ENCODE measurements around the gene NBEA.
A peak's percentile ranks its signal among the peaks of the same experiment; 100 is the strongest.

Gene NBEA

DNA sequence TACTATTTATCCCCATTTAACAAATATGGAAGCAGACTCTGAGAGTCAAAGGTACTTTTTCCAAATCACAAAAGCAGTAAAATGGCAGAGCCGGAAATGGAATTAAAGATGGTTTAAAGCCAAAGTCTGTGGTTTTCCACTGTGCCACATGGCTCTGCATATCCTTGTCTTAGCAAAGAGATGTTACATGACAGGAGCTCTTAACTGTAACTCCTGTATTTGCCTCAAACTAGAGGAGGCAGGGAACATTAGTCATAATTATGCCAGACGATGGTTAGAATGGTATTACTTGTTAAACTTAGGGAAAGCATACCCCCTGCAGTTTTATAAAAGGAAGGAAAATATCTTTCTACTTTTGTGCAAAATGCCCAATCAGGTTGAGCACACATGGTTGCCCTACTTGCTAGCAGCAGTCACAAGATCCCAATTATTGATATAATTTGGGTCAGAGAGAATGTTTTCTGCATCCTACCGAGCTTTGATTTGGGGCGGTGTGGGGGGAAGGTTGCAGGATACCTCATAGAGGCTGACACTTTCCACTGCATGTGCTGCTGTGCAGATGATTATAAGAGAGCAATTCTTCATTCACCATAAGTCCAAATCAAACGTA lies 576.4 kb downstream of the NBEA start:
- DNase-seq, result no peak

DNA sequence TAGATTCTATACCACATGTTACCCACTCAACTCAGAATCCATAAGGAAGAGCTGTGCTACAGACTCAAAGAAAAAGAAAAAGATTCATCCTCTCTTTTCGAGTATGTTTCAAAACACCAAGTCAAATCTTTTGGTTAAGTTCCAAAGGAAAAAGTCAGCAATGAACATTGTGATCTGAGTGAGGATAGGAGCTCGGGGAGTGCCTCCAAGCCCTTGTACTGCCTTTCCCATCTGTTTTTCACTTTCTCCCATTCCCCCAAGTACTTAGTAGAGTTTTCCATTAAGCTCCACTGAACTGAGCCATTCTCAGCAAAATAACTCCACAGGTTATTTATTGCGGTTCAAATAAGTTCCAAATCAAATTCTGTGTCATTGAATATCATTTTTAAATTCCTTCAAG lies 582.1 kb downstream of the NBEA start:
- no peak for DNase-seq

DNA sequence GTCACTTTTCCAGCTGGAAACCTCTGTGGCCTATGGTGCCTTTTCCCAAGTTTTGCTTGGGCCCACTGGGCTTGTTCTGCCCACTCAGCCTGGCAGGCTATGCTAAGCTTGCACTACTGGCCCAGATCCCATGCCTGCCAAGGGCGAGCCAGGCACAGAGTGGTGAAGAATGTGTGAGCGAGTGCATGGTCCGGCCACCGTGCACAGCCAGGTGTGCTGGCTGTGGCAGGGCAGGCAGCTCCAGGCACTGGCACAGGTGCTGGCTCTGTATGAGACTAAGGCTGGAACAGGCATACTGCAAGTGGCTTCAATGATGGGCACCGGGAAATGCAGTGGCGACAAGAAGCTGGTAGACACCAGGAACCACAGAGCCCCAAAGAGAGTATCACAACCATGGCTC lies 584.5 kb downstream of the NBEA start:
- no peak for DNase-seq

DNA sequence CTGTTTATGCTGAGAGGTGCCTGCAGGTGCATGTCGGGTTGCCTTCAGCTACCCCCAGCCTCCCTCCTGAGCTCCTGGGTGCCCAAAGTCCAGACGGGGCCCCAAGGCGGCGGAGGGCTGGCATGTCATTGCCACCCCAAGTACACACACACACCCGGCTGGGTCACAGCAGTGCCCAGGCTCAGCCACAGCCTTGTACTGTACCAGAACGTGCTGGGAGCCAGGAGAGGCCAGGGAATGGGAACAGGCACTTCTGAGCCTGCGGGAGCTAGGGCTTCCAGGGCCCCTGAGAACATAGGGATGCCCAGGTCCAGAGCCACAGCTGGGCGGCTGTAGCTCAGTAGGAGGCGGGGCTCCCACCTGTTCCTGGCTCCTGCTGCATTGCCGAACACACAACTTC lies 585.4 kb downstream of the NBEA start:
- no peak for DNase-seq

DNA sequence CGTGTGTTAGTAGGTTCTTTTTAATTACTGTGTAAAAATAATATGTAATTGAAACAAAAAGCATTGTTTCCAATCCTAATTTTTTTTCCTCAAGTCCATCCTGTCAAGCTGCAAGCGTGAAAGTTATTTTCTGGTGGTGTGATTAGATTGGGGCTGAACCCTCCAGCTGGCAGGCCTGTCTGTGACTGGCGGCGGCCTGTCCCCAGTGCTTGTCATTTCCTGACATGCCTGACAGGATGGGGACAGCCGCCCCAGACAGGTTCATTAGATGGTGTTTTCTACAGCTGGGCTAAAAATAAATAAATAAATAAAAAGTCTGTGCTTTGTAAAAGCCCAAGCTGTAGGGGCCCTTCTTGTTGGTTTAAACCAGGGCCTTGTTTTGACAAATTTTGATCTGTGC lies 588.1 kb downstream of the NBEA start:
- no peak for DNase-seq

DNA sequence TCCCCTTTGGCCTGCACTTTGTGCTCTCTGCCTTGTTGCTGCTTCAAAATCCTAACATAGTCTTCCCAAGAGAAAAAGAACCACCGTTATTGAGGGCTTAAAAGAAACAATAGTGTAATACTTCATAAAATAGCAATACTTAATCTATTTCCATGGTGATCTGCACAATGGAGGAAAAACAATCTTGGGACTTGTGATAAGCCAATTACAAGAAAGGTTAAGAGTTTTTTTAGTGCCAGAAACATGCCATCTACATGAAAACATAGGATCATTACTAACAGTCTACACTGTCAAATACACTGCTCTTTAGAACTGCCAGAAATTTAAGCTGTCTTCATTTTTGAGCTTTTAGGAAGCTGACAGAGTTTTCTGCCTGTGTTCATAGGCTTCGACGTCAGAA lies 588.5 kb downstream of the NBEA start:
- no peak for DNase-seq

DNA sequence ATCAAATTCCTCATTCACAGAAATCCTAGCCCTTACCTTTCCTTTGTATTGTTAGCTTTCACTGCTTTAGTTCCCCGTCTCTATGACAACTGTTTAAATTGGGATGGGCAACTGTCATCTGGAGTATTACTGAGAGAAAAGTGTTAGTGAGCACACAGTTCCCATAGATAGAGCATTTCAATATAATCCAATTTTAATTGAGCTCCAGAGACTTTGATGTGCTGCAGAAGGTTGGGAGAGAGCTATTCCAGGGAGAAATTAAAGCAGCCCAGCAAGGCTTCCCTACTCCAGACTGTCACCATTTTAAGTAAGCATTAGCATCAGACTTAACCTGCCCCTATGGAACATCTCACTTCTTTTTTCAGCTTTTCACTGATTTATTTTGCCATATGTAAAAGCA lies 589.5 kb downstream of the NBEA start:
- DNase-seq, result peak; percentile 61

DNA sequence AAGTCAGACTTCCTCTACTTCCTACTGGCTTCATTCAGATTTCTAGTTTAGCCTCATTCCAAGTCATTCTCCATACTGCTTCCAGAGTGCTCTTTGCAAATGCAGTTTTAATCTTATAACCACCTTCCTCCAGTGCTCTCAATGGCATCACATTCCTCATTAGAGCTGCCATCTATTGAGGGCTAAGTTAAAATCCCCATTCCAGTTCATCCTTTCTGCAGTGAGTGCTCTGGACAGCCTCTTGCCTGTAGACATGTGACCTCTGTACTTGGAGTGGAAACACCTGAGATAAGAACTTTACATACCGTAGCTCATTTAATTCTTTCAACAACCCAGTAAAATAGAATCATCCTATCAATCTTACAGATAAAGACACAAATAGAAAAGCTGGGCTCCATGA lies 592.3 kb downstream of the NBEA start:
- DNase-seq, result no peak

DNA sequence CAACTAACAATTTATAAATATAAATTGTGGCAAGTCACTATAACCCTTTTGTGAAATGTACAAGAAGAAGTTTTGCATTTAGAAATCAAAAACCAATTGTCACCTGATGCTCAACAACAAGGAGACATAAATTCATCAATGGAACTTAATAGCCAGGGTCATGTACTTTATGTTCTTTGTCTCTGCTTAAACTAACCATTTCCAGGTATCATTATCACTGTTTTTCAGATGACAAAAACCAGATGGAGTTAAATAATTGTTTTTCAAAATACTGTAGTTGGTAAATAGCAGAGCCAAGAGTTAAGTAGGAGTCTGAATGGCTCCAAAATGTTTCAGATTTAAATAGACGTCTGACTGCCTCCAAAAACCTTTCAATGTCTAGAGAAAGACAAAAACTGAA lies 606.7 kb downstream of the NBEA start:
- DNase-seq, result no peak

DNA sequence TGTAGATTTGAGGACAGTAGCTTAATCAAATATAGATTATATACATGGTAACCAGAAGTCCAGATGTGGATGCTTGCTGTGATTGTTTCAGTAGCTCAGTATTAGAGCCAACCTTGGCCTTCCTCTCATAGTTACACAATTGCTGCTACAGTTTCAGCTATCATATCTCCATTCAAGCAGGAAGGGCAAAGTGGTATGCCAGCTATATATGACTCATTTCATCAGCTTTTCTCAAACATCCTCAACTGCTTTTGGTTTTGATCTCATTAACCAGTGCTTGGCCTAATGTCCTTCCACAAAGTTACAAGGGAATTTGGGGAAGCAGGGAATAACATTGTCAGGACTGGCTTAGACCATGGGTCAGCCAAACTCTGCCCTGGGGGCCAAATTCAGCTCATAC lies 607.4 kb downstream of the NBEA start:
- DNase-seq, result no peak

DNA sequence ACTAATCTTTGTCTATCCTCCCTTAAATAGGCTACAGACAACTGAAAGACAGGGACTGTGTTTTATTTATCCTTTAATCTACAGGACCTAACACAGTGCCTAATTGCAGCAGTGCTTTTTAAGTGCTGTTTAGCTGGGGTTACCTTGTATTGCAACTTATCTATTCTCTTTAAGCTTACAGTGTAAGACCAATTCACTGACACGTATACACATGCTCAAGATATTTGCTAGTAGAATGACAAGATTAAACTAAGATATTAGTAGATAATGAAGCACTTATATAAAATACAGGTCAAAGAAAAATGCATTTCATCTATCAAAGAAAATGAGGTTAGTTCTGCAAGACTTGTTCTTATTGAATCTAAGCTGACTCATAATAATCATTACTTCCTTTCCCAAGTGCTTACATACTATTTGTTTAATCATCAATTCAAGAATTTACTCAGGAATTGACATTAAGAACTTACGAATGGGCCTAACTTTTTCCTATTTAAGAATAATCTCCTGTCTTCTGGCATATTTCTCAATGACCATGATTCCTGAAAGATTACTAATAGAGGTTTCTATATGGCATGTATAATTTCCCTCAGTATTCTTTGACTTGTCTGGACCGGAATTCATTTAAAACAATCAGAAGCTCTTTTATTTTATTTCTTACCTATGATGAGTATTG lies 610.2 kb downstream of the NBEA start:
- DNase-seq, result no peak

DNA sequence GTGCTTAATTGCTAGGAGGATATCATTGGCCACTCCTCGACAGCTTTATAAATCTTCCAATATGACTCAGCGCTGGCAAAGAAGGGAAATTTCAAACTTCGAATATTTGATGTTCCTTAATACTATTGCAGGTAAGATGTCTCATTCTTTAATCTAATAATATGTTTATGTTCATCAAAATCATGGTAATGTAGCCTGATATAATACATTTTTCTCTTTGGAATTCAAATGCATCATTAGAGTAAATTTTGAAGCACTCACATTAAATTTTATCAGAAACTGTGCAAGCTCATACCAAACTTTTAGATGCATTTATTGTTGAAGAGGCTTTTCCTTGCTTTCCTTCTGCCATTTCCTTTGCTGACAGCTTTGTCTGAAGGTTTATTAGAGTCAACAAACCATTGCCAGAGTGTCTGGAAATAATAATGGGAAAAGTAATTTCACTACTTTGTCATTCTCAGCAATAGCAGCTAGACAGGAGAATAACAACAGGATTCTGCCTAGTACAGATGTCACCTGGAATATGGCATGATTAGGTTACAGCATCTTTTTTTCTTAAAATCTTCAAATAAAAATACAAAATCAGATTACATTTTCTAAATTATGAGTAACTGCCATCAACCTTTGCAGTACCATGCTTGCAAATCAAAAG lies 613.0 kb downstream of the NBEA start:
- no peak for DNase-seq

DNA sequence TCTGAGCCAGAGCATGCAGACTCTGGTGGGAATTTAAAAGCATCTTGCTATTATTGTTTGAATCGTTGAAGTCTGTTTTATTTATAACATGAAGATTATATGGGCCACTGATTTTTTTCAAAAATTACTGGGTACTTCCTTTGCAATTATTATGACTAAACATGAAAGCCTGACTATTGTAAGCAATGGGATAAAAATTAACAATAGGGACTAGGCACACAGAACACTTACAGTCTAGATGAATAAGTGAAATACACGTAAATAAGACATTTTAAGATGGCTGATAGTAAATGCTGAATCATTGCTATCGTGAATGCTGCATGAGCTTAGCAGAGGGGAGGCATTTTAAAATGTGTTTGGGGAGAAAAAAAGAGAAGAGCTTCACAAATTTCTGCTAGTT lies 615.4 kb downstream of the NBEA start:
- no peak for DNase-seq

DNA sequence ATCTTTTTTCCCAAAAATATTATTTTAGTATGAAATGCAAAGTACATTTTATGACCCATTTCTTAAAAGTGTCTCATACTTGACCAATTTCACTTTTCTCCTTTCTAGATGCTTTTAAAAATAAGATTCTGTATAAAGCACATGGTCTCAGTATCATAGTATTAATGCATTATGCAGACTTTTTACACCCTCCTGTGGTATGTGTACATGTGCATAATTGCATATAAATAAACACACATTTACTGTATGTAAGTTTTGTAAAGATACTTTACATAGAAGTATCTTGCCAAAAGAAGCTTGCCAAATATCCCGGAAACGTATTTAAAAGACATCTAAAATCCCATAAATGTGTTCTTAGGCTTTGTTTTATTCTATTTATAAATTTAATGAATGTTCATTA lies 619.5 kb downstream of the NBEA start:
- DNase-seq, result no peak

DNA sequence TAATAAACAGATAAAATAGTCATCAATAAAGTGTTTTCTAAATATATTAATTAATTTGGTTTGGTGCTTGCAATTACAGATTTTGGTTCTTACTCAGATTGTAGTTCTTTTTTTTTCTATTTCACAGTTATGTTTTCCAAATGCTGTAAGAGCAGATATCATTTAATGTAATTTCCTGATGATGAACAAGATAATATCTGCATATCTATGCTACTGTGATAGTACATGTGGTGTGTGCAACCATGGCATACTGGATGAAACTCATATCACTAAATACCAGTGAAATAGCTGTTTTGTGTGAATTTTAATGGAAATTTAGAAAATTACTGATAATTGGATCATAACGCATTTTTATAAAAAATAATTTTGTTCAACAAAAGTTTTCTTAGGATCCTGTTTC lies 623.2 kb downstream of the NBEA start:
- DNase-seq, result no peak

DNA sequence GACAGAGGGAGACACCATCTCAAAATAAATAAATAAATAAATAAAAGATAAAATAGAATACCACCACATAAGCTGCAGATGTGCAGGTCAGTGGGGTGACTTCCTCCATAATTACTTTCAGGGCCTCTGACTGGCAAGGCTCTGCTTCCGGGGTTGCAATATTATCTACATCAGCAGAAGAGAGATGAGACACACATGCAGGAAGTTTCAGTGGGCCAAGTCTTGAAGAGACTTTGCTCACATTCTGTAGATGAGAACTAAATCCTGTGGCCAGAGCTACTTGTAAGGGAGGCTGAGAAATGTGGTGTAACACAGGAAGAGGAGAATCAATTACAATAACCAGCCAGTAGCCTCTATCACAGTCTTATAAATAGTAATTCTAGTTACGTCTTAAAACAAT lies 624.3 kb downstream of the NBEA start:
- no peak for DNase-seq

DNA sequence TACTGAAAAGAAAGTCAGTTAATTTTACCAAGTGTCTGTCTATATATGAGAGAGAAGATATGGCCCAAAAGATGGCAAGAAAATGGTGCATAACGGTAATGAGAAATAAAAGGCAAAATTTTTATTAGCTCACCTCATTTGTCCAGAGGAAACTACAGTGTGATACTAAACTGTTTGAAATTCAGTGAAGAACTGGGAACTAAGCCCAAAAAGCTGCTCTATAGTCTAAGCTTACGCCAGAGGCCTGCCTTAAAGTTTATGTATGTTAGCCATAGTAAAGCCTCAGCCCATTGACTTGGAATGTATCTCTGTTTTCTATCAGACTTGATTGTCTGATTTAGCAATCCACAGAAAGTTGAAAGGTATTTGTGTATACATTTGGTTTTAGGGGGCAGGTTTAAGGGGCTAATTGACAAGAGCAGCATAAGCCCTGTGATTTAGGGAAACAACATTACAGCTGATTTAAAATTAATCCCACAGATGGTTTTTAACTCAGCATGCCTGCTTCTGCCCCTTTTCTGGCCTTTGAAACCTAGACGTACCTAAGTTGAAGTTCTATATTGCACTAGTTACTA lies 625.4 kb downstream of the NBEA start:
- DNase-seq, result no peak

DNA sequence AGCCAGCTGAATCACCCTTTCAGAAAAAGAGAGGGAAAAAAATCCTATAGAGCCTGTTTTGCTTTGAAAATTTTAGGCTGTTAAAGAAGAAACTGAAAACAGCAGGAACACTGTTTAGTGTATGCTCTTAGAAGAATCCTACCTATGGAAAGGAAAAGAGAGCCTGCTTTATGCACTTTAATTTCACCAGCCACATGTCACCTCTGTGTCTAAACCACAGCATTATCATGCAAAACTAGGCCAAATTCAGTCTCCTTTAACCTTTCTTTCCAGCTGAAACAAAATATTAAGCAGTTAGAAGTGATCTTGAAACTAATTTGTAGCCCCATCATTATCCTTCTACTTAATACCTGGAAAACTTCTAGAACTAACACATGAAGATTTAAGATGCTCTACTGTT lies 631.6 kb downstream of the NBEA start:
- DNase-seq, result no peak

DNA sequence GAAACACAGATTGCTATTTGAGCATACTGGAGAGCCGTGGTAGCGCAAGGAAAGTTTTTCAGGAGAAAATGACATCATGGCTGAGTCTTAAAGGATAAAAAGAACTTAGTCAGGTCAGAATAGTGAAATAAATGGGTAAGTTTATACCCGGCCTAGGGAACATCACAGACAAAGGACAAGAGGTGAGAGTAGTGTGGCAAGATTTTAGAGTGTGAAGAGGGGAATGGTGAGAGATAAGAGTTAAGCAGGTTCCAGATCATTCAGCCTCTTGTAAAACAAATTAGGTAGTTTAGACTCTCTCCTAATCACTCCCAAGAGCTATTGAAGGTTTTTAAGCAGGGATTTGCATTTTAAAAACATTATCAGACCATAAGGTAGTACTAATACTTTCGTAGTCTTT lies 650.4 kb downstream of the NBEA start:
- DNase-seq, result peak; percentile 47

DNA sequence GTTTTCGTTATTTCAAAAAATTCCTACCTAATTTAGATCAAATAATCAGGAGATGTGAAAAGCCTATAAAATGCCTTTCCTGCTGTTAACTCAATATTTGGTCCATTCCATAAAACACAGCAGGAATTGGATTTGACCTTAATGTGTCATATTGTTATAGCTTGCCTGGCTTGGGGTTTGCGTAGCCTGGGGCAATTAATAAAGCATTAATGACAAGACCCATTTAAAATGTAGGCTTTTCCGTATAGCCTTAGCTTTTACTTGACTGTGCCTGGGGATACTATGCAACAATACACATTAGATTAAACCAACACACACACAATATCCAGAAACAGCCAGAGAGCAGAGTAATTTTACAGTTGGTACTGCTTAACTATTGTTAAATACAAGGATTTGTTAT lies 651.6 kb downstream of the NBEA start:
- DNase-seq, result no peak

DNA sequence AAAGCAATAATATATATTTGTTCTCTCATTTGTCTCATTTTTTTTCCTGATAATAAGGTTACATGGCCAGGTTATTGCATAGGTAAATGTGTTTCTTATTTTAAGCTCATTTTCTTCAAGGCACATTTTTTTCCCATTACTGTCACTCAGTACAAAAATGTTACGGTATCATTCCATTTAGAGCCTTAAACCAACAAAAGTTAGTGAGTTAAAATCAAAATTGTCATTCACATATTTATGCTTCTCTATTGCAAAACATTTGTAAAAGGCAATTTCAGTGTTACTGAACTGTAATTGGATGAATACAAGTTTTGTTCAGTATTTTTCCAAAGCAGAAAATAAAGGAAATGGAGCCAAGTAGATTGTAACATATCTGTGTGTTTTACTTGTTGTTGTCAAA lies 652.0 kb downstream of the NBEA start:
- no peak for DNase-seq

DNA sequence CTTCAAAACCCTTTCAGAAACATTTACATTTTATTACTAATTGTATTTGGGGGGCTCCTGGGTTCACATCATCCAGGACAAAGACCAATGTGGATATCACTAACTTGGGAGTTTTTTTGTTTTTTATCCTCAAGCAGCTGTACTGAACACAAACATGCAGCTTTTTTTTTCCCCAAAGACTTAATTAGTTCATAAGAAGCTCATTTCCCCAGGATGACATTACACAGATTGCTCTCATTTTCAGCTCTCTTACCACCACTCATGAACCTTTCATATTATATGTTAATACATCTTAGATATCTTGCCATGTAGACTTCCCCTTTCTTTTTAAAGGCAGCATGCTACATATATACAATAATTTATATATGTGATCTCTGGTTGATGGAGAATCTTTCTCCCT lies 653.1 kb downstream of the NBEA start:
- no peak for DNase-seq

DNA sequence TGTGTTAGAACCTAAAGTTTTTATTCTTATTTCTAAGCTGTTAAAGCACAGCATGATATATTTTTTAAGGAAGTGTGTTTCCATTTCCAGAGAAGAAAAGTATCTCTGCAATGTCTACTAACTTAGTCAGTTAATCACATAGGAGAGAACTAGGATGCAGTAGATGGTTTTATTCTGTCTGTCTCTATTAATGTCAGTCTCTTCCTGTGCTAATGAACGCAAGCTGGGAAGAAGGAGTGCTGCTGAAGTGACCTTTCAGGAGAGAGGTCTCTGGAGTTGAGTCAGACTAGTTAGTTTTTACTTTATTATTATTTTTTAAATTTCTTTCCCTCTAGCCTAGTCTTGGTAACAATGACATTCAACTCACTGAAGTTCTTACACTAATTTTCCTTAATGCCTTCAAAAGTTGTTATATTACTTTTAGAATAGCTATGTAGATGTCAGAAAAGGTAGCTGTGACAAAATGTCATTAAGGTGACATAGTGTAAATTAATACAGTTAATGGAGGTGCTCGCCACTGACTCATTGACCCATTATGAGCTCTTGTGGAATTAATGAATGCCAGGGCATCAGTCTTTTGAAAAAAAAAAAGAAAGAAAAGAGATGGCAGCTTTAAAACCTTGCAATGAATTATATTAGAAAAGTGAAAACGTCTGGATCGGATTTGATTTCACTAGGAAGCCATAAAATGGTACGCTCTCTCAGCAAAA lies 654.4 kb downstream of the NBEA start:
- no peak for DNase-seq

DNA sequence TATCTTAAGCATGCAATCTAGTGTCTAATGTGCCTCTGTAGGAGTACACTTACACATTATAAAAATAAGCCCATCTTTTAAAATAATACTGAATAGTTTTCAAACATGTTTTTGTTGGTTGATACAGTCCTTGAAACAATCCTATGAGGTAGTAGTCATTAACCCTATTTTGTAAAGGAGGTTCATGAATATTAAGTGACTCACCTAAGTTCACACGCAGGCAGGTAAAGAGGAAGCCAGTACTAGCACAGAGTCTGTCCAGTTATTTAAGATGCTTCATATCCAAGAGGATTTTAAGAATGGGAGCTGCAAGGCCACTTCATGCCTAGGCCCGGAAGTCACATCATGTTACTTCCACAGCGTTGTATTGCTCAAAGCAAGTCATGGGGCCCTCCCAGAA lies 655.4 kb downstream of the NBEA start:
- no peak for DNase-seq
